ENCODE data around the gene BLACAT1. TPM values are rescaled to one million over a fixed set of nuclear protein-coding genes. Genes with fewer than 3 reads are reported as not detected.
"Not testable (repeated sequence)": the region's sequence is repeated elsewhere in the genome, so short reads cannot be mapped to it uniquely, and the experiment has no call there.

Gene BLACAT1
- total RNA-seq, 1 donor from 2014 or later = 2.0 TPM

- no peak overlapping the region for H3K4me3 ChIP-seq (ENCODE audit: low read depth, low read length)
- H3K27me3 ChIP-seq (ENCODE audit: control insufficient read depth, insufficient read depth, low read length) = peaks cover 4% of the 10 kb centered on the region
- no peak for TF ChIP-seq CTCF (IDR thresholded peaks at IDR 0.05; ENCODE audit: insufficient read depth, low read length, poor library complexity, severe bottlenecking)
- H3K36me3 ChIP-seq (ENCODE audit: control insufficient read depth, insufficient read depth, low read length) = no peaks in the 10 kb centered on the region
- DNase-seq (ENCODE audit: low read depth) = no peak
Observed at GRCh38 chr1:205410581-205411298, 45.1 kb downstream of the BLACAT1 start.

GRCh38 chr1:205407970-205408369 is 47.9 kb downstream of the BLACAT1 start:
- no peak for TF ChIP-seq CTCF (IDR thresholded peaks at IDR 0.05; ENCODE audit: insufficient read depth, low read length, poor library complexity, severe bottlenecking)
- H3K4me3 ChIP-seq (ENCODE audit: low read depth, low read length) = no peak overlapping the region
- DNase-seq (ENCODE audit: low read depth) = no peak
- H3K36me3 ChIP-seq (ENCODE audit: control insufficient read depth, insufficient read depth, low read length) = no peaks in the 10 kb centered on the region
- peaks cover 4% of the 10 kb centered on the region for H3K27me3 ChIP-seq (ENCODE audit: control insufficient read depth, insufficient read depth, low read length)

- not testable (repeated sequence) for DNase-seq (ENCODE audit: low read depth); H3K4me3 ChIP-seq (ENCODE audit: low read depth, low read length); H3K27me3 ChIP-seq (ENCODE audit: control insufficient read depth, insufficient read depth, low read length); H3K36me3 ChIP-seq (ENCODE audit: control insufficient read depth, insufficient read depth, low read length)
Observed at GRCh38 chr1:205406252-205406651, 49.6 kb downstream of the BLACAT1 start.

Other genes starting within 250 kb of the BLACAT1 start
- 13.2 and 13.8 TPM in 2 replicates for gene DSTYK, start 244.3 kb downstream of the BLACAT1 start, total RNA-seq
- 12.7 and 15.7 TPM in 2 replicates for gene TMCC2, start 228.1 kb downstream of the BLACAT1 start, total RNA-seq
- 139 and 140 TPM in 2 replicates for gene NUAK2, start 134.3 kb downstream of the BLACAT1 start, total RNA-seq
- 6.7 and 16.5 TPM in 2 replicates for gene KLHDC8A, start 99.1 kb downstream of the BLACAT1 start, total RNA-seq
- gene LEMD1, start 34.0 kb downstream of the BLACAT1 start, total RNA-seq = 4.3 and 5.1 TPM in 2 replicates
- gene CDK18, start 48.6 kb upstream of the BLACAT1 start, total RNA-seq = 12.1 and 14.0 TPM in 2 replicates
- gene ELK4, start 176.0 kb upstream of the BLACAT1 start, total RNA-seq = 16.1 and 16.7 TPM in 2 replicates
- gene SLC45A3, start 224.5 kb upstream of the BLACAT1 start, total RNA-seq = 8.5 and 9.3 TPM in 2 replicates